ENCODE measurements around the gene SSTR4. TPM values are rescaled to one million over a fixed set of nuclear protein-coding genes. Genes with fewer than 3 reads are reported as not detected.
"Not testable (repeated sequence)": the region's sequence is repeated elsewhere in the genome, so short reads cannot be mapped to it uniquely, and the experiment has no call there.

The SSTR4 gene
- total and polyA plus RNA-seq, 4 donors: not detected

GRCh38 chr20:23024701-23025100, 10.4 kb upstream of the SSTR4 start:
- Histone ChIP-seq H3K27me3 (ENCODE audit: control insufficient read depth in 4 of 4, insufficient read depth in 4 of 4, low read length in 3 of 4) (peaks cover 0 to 2% (median 0%) of the 10 kb centered on the region in 4 donors), H3K36me3 (ENCODE audit: control insufficient read depth in 4 of 4, insufficient read depth in 3 of 4, low read depth in 1 of 4, low read length in 3 of 4) (no peaks in the 10 kb centered on the region), H3K4me1 (ENCODE audit: control insufficient read depth in 4 of 4, insufficient read depth in 4 of 4, low read length in 3 of 4) (no peaks in the 10 kb centered on the region), H3K27ac (ENCODE audit: low read depth in 1 of 2, low read length in 2 of 2) (no peak overlapping the region), H3K9ac (ENCODE audit: low read depth in 1 of 2, low read length in 2 of 2) (no peak overlapping the region), H3K4me3 (ENCODE audit: low read depth in 1 of 3, low read length in 3 of 3) (no peak overlapping the region), H3K9me3 (ENCODE audit: control insufficient read depth in 4 of 4, low read length in 3 of 4) (no peaks in the 10 kb centered on the region)
- DNase-seq (ENCODE audit: low spot score): no peak
- WGBS: 55% methylated on average over 3 of the region's 3 CpGs
- no peak for TF ChIP-seq HNF4A (conservative IDR thresholded peaks at IDR 0.05)
- TF ChIP-seq RXRA (IDR thresholded peaks at IDR 0.05): no peak
- TF ChIP-seq EGR1 (IDR thresholded peaks at IDR 0.05; ENCODE audit: low read depth in 2 of 2): no peak
- no peak for TF ChIP-seq TAF1 (conservative IDR thresholded peaks at IDR 0.05)

GRCh38 chr20:23025503-23025902, 9.6 kb upstream of the SSTR4 start:
- not testable (repeated sequence) for H3K36me3 ChIP-seq (ENCODE audit: control insufficient read depth in 4 of 4, insufficient read depth in 3 of 4, low read depth in 1 of 4, low read length in 3 of 4); H3K9me3 ChIP-seq (ENCODE audit: control insufficient read depth in 4 of 4, low read length in 3 of 4); H3K27ac ChIP-seq (ENCODE audit: low read depth in 1 of 2, low read length in 2 of 2); DNase-seq (ENCODE audit: low spot score); H3K4me3 ChIP-seq (ENCODE audit: low read depth in 1 of 3, low read length in 3 of 3); H3K27me3 ChIP-seq (ENCODE audit: control insufficient read depth in 4 of 4, insufficient read depth in 4 of 4, low read length in 3 of 4); H3K9ac ChIP-seq (ENCODE audit: low read depth in 1 of 2, low read length in 2 of 2); H3K4me1 ChIP-seq (ENCODE audit: control insufficient read depth in 4 of 4, insufficient read depth in 4 of 4, low read length in 3 of 4)
- 82% methylated on average over 14 of the region's 14 CpGs for WGBS

GRCh38 chr20:23027721-23028120, 7.4 kb upstream of the SSTR4 start:
- TF ChIP-seq YY1 (IDR thresholded peaks at IDR 0.05) (no peak), FOXA2 (IDR thresholded peaks at IDR 0.05) (no peak), RXRA (IDR thresholded peaks at IDR 0.05) (no peak), EGR1 (IDR thresholded peaks at IDR 0.05; ENCODE audit: low read depth in 2 of 2) (no peak), TAF1 (conservative IDR thresholded peaks at IDR 0.05) (no peak), CTCF (IDR thresholded peaks at IDR 0.05; ENCODE audit: low read depth, low read length, missing input control) (no peak), HNF4A (conservative IDR thresholded peaks at IDR 0.05) (no peak), ATF3 (IDR thresholded peaks at IDR 0.05) (no peak), FOXA1 (IDR thresholded peaks at IDR 0.05) (no peak), ZBTB33 (IDR thresholded peaks at IDR 0.05) (no peak), MAX (IDR thresholded peaks at IDR 0.05) (no peak), REST (IDR thresholded peaks at IDR 0.05) (no peak), RAD21 (IDR thresholded peaks at IDR 0.05) (no peak), HNF4G (IDR thresholded peaks at IDR 0.05) (no peak), NR2F2 (IDR thresholded peaks at IDR 0.05) (no peak), SP1 (IDR thresholded peaks at IDR 0.05) (no peak), JUND (IDR thresholded peaks at IDR 0.05) (no peak)
- Histone ChIP-seq H3K4me3 (ENCODE audit: low read depth in 1 of 3, low read length in 3 of 3) (no peak overlapping the region), H3K9me3 (ENCODE audit: control insufficient read depth in 4 of 4, low read length in 3 of 4) (no peaks in the 10 kb centered on the region), H3K36me3 (ENCODE audit: control insufficient read depth in 4 of 4, insufficient read depth in 3 of 4, low read depth in 1 of 4, low read length in 3 of 4) (no peaks in the 10 kb centered on the region), H3K4me1 (ENCODE audit: control insufficient read depth in 4 of 4, insufficient read depth in 4 of 4, low read length in 3 of 4) (no peaks in the 10 kb centered on the region), H3K27me3 (ENCODE audit: control insufficient read depth in 4 of 4, insufficient read depth in 4 of 4, low read length in 3 of 4) (peaks cover 0 to 2% (median 0%) of the 10 kb centered on the region in 4 donors), H3K9ac (ENCODE audit: low read depth in 1 of 2, low read length in 2 of 2) (no peak overlapping the region), H3K27ac (ENCODE audit: low read depth in 1 of 2, low read length in 2 of 2) (peak overlapping the region in 1 of 2 donors; percentile 25)
- no peak for DNase-seq (ENCODE audit: low spot score)
- 53% methylated on average over 1 of the region's 1 CpG for WGBS

All from liver (tissue), 9 donors.